Glutamatergic neuron (in vitro differentiated cells): ENCODE results near the gene ZRANB3. TPM values are rescaled to one million over a fixed set of nuclear protein-coding genes. Genes with fewer than 3 reads are reported as not detected.

Source experiments
- DNase-seq: peaks from one replicate; pipeline ENCODE4 v3.0.0; 2022
- H3K27ac Mint-ChIP-seq: one replicate; pipeline ENCODE4 v1.8.0; 2020; ENCODE audit warnings: mild to moderate bottlenecking, mixed read lengths, inconsistent platforms; ENCODE audit not compliant: unreplicated experiment
- H3K27me3 Mint-ChIP-seq: one replicate; pipeline ENCODE4 v1.8.0; 2020; ENCODE audit warnings: mild to moderate bottlenecking, moderate library complexity, mixed read lengths, inconsistent platforms; ENCODE audit not compliant: unreplicated experiment
- H3K36me3 Mint-ChIP-seq: one replicate; pipeline ENCODE4 v1.8.0; 2020; ENCODE audit warnings: mild to moderate bottlenecking, mixed read lengths, inconsistent platforms; ENCODE audit not compliant: unreplicated experiment
- H3K4me1 Mint-ChIP-seq: one replicate; pipeline ENCODE4 v1.8.0; 2020; ENCODE audit warnings: mild to moderate bottlenecking, low read depth, mixed read lengths, inconsistent platforms; ENCODE audit not compliant: unreplicated experiment
- H3K4me3 Mint-ChIP-seq: one replicate; pipeline ENCODE4 v1.8.0; 2020; ENCODE audit warnings: mild to moderate bottlenecking, mixed read lengths, inconsistent platforms; ENCODE audit not compliant: unreplicated experiment
- H3K9me3 Mint-ChIP-seq: one replicate; pipeline ENCODE4 v1.8.0; 2020; ENCODE audit warnings: mild to moderate bottlenecking, moderate library complexity, mixed read lengths, inconsistent platforms; ENCODE audit not compliant: unreplicated experiment
- CTCF ChIP-seq: fragments of 200-600 bp; sonication (generic); IDR thresholded peaks from one replicate; pipeline ENCODE4 v1.5.0; 2021; ENCODE audit not compliant: partially characterized antibody, unreplicated experiment
- total RNA-seq: library from RNA; stranded (reverse); fragmentation: NEBNext Ultra II Directional; extraction: Animal tissue kit (Norgen Biotek cat#: 25700); gene quantifications from one replicate; pipeline ENCODE4 v1.2.1, GENCODE V29; 2021; ENCODE audit not compliant: unreplicated experiment

ZRANB3 gene
- total RNA-seq, 1 donor from 2014 or later, result 10.7 TPM

DNA sequence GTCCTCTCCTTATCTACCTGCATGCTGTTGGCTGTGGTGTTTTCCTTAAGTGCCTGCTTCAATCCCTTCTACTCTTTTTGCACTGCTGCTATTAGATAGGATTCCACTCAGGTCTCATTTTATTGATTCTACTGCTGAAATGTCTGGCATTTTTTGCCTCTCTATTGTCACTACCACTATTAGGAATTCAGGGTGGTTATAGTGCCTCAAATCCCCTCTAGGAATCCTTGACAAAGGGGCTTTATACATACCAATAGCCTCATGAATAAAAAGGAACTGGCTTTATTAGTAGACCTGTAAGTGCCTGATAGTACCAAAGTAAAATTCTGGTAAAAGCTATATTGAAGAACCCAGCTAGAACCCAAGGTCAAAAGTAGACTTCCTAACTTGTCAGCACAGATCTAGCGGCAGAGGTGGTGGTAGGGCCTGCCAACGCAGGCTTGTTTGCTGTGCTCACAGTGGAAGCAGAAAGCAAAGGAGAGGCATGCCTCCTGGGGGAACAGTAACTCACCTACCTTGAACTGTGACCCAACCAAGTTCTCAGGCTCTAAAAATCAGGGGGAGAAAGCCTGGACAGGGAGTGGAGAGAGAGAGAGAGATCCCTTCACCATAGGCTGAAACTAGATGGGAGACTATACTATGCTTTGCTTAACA lies 278.1 kb downstream of the ZRANB3 start:
- TF ChIP-seq CTCF, result no peak
- Mint-ChIP-seq H3K4me3 (no peak overlapping the region), H3K36me3 (peaks cover 18% of the 10 kb centered on the region), H3K27ac (no peak overlapping the region), H3K4me1 (no peaks in the 10 kb centered on the region), H3K9me3 (no peaks in the 10 kb centered on the region), H3K27me3 (no peaks in the 10 kb centered on the region)
- no peak for DNase-seq

DNA sequence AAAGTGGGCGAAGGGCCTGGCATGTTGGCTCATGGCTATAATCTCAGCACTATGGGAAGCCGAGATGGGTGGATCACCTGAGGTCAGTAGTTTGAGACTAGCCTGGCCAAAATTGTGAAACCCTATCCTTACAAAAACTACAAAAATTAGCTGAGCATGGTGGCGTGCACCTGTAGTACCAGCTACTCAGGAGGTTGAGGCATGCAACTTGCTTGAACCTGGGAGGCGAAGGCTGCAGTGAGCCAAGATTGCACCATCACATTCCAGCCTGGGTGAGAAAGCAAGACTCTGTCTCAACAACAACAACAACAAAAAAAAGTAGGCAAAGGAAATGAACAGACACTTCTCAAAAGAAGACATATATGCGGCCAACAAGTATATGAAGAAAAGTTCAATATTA lies 282.4 kb downstream of the ZRANB3 start:
- Mint-ChIP-seq H3K27ac (no peak overlapping the region), H3K4me1 (no peaks in the 10 kb centered on the region), H3K27me3 (no peaks in the 10 kb centered on the region), H3K36me3 (peaks cover 18% of the 10 kb centered on the region), H3K9me3 (no peaks in the 10 kb centered on the region), H3K4me3 (no peak overlapping the region)
- TF ChIP-seq CTCF, result no peak
- no peak for DNase-seq

DNA sequence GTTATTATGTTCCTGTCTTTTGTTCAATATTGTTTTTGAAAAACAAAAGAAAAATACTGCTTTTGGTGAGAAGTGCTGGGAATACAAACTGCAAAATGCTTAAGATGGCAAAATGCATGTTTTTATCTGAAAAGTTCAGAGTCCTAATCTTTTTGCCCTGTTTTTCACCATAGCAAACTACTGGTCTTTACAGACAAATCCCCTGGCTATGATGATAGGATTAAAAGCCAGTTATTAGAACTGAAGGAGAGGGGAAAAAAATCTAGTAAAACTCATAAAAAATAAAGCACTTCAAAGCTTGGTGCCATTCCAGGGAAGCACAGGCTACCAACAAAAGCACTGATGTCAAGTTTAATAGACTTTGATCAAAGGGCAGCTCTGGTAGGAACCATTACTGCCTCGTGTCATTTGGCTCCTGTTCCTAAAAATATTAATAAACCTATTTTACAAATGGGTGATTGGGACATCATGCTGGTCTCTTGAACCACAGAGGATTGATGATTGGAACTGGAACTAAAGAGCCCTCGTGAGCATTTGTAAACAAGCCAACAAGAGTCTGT lies 284.2 kb downstream of the ZRANB3 start:
- Mint-ChIP-seq H3K4me1 (no peaks in the 10 kb centered on the region), H3K27me3 (no peaks in the 10 kb centered on the region), H3K4me3 (no peak overlapping the region), H3K9me3 (no peaks in the 10 kb centered on the region), H3K36me3 (peaks cover 18% of the 10 kb centered on the region), H3K27ac (no peak overlapping the region)
- TF ChIP-seq CTCF, result no peak
- no peak for DNase-seq

DNA sequence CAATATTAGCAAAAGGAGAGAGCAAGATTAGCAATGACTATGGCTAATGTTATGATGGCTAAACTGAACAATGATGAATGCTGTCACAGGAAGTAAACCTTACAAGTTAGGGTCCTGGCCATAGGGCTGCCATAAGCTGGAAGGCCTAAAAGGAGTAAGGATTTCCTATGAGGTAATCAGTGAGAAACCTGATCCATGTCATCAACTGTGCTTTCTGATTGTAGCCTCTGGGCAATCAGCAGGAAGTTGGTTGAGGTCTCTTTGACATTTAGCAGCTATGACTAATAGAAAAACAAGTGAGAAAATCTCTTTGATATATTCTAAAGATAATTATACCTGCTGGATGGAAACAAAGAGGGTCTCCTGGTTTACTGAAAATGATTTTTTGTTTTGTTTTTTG lies 285.9 kb downstream of the ZRANB3 start:
- H3K4me3 Mint-ChIP-seq, result no peak overlapping the region
- H3K36me3 Mint-ChIP-seq, result peaks cover 7% of the 10 kb centered on the region
- H3K9me3 Mint-ChIP-seq, result peaks cover 4% of the 10 kb centered on the region
- DNase-seq, result no peak
- H3K27ac Mint-ChIP-seq, result no peak overlapping the region
- no peaks in the 10 kb centered on the region for H3K27me3 Mint-ChIP-seq
- TF ChIP-seq CTCF, result no peak
- no peaks in the 10 kb centered on the region for H3K4me1 Mint-ChIP-seq

DNA sequence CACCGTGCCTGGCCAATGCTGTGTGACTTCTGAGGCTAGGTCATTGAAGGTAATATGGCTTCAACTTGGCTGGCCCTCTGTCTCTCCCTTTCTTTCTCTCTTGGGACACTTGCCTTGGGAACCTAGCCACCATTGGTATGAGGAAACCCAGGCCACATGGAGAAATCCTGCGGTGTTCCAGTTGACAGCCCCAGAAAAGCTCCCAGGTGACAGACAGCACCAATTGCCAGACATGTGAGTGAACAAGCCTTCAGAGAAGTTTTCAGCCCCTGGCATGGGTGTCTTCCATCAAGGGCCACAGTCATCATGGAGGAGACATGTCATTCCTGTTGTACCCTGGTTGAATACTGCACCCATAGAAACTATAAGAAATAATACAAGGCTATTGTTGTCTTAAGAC lies 292.4 kb downstream of the ZRANB3 start:
- Mint-ChIP-seq H3K4me1 (no peaks in the 10 kb centered on the region), H3K9me3 (peaks cover 7% of the 10 kb centered on the region), H3K27me3 (no peaks in the 10 kb centered on the region)

More for the DNA sequence above, 292.4 kb downstream of the ZRANB3 start:
- no peak for DNase-seq
- Mint-ChIP-seq H3K27ac (no peak overlapping the region), H3K4me3 (no peak overlapping the region), H3K36me3 (no peaks in the 10 kb centered on the region)
- TF ChIP-seq CTCF, result no peak
